HCT116 (cell line): ENCODE measurements around the gene DYNC2I2. TPM values are rescaled to one million over a fixed set of nuclear protein-coding genes. Genes with fewer than 3 reads are reported as not detected.
A peak's percentile ranks its signal among the peaks of the same experiment; 100 is the strongest.

Source experiments
- ATAC-seq: fragments of 200-7000 bp; cut with Tn5 transposase; 2 replicates; pipeline ENCODE4 v1.9.1; 2020; ENCODE audit warnings: mild to moderate bottlenecking, moderate library complexity
- BruUV-seq: library from RNA; stranded (reverse); fragments of 400-500 nt; replicated peaks from 2 replicates; lab custom pipeline; 2021; lab: Mats Ljungman, UMichigan
- CTCF ChIA-PET: fragments of 300-600 bp; sonication (Branson Sonifier 250); formaldehyde crosslinking; loops from one replicate; lab custom pipeline; 2021; ENCODE audit warnings: antibody characterized with exemption; lab: Charles Lee
- POLR2A ChIA-PET: fragments of 300-600, 350-600 bp; sonication (Branson Sonifier 250); formaldehyde crosslinking; loops from one replicate; lab custom pipeline; 2021; ENCODE audit warnings: antibody characterized with exemption; lab: Charles Lee
- RAD21 ChIA-PET, 2 experiments: fragments of 300-600 bp; sonication (Branson Sonifier 250); formaldehyde crosslinking; loops; one replicate each; lab custom pipeline; 2023; ENCODE audit warnings: low total read pairs in 2 of 2; ENCODE audit not compliant: uncharacterized antibody in 2 of 2, unreplicated experiment in 2 of 2, low non-redundant PET in 1 of 2; lab: Charles Lee
- DNase-seq: peaks from one replicate; pipeline ENCODE4 v3.0.0-alpha.2; 2010; ENCODE audit warnings: low read depth, low spot score
- H2AFZ ChIP-seq: fragments of 200-600 bp; shearing (Covaris generic), sonication (generic); 2 replicates; pipeline ENCODE4 v1.6.1; 2017; ENCODE audit warnings: low read depth, mixed run types, mixed read lengths, antibody characterized with exemption, low read length; ENCODE audit not compliant: poor library complexity, severe bottlenecking
- H3K27ac ChIP-seq: 2 replicates; pipeline ENCODE4 v1.5.1; 2012; ENCODE audit warnings: low read depth, low read length
- H3K27me3 ChIP-seq: fragments of 200-600 bp; sonication (generic); 2 replicates; pipeline ENCODE4 v1.6.1; 2016; ENCODE audit warnings: mixed run types, low read length, mixed read lengths; ENCODE audit not compliant: insufficient read depth
- H3K36me3 ChIP-seq, 2 experiments: fragments of 200-500 bp in 1 of 2; fragments of 200-600 bp in 1 of 2; sonication (Bioruptor generic) in 1 of 2; sonication (generic) in 1 of 2; 2 replicates each; pipeline versions ENCODE4 v1.5.1 to v1.6.1; 2014 to 2016; ENCODE audit warnings: low read length in 2 of 2, inconsistent platforms in 1 of 2, mixed read lengths in 1 of 2, mixed run types in 1 of 2; ENCODE audit not compliant: insufficient read depth in 2 of 2, control insufficient read depth in 1 of 2
- H3K4me1 ChIP-seq, 2 experiments: fragments of 200-600 bp in 1 of 2; sonication (generic) in 1 of 2; 2 replicates each; pipeline versions ENCODE4 v1.5.1 to v1.6.1; 2012 to 2017; ENCODE audit warnings: low read length in 2 of 2, inconsistent platforms in 1 of 2, mild to moderate bottlenecking in 1 of 2, mixed read lengths in 1 of 2, mixed run types in 1 of 2, moderate library complexity in 1 of 2; ENCODE audit not compliant: insufficient read depth in 2 of 2, control insufficient read depth in 1 of 2
- H3K4me2 ChIP-seq: fragments of 200-600 bp; sonication (generic); 2 replicates; pipeline ENCODE4 v1.6.1; 2017; ENCODE audit warnings: mixed run types, low read length, mixed read lengths
- H3K4me3 ChIP-seq, 2 experiments: fragments of 200-600 bp in 1 of 2; sonication (generic) in 1 of 2; replicated peaks in 1 of 2; 2 replicates each; pipeline ENCODE4 v1.5.1; 2011 to 2016; ENCODE audit warnings: low read length in 2 of 2, control low read depth in 1 of 2, low read depth in 1 of 2, mild to moderate bottlenecking in 1 of 2, mixed read lengths in 1 of 2, mixed run types in 1 of 2
- H3K79me2 ChIP-seq: fragments of 200-600 bp; sonication (generic); 2 replicates; pipeline ENCODE4 v1.6.1; 2017; ENCODE audit warnings: mild to moderate bottlenecking, mixed run types, low read length, moderate library complexity, mixed read lengths; ENCODE audit not compliant: insufficient read depth
- H3K9ac ChIP-seq: fragments of 200-600 bp; sonication (generic); 2 replicates; pipeline ENCODE4 v1.6.1; 2016; ENCODE audit warnings: low read length, mixed read lengths
- H3K9me2 ChIP-seq: fragments of 200-600 bp; sonication (generic), shearing (Covaris generic); 2 replicates; pipeline ENCODE4 v1.6.1; 2017; ENCODE audit warnings: mixed run types, mild to moderate bottlenecking, moderate library complexity; ENCODE audit not compliant: insufficient read depth
- H3K9me3 ChIP-seq, 2 experiments: fragments of 200-500 bp in 1 of 2; fragments of 200-600 bp in 1 of 2; sonication (Bioruptor generic) in 1 of 2; sonication (generic) in 1 of 2; 2 replicates each; pipeline ENCODE4 v1.6.1; 2014 to 2017; ENCODE audit warnings: low read length in 2 of 2, mixed read lengths in 2 of 2, inconsistent platforms in 1 of 2, low read depth in 1 of 2, mild to moderate bottlenecking in 1 of 2, mixed run types in 1 of 2, moderate library complexity in 1 of 2; ENCODE audit not compliant: control insufficient read depth in 1 of 2, insufficient read depth in 1 of 2
- H4K20me1 ChIP-seq: fragments of 200-600 bp; sonication (generic), shearing (Covaris generic); 2 replicates; pipeline ENCODE4 v1.6.1; 2017; ENCODE audit warnings: mixed run types, mild to moderate bottlenecking, moderate library complexity; ENCODE audit not compliant: insufficient read depth
- CEBPB ChIP-seq: IDR thresholded peaks from 2 replicates; pipeline ENCODE4 v1.6.1; 2012; ENCODE audit warnings: low read depth
- CTCF ChIP-seq, 3 experiments: fragments of 200-600 bp in 1 of 3; sonication (generic) in 1 of 3; IDR thresholded peaks in 2 of 3; conservative IDR thresholded peaks in 1 of 3; 2 replicates each; pipeline ENCODE4 v1.5.1; 2012 to 2017; ENCODE audit warnings: low read depth in 2 of 3, low read length in 2 of 3, antibody characterized with exemption in 1 of 3, borderline replicate concordance in 1 of 3, control low read depth in 1 of 3, mild to moderate bottlenecking in 1 of 3, mixed read lengths in 1 of 3, mixed run types in 1 of 3, moderate library complexity in 1 of 3; ENCODE audit not compliant: insufficient read depth in 1 of 3
- EZH2 ChIP-seq: fragments of 200-600 bp; sonication (generic); IDR thresholded peaks from 2 replicates; pipeline ENCODE4 v1.6.1; 2017; ENCODE audit warnings: antibody characterized with exemption, mixed run types
- EZH2phosphoT487 ChIP-seq: fragments of 200-600 bp; IDR thresholded peaks from 2 replicates; pipeline ENCODE4 v1.6.1; 2018; ENCODE audit warnings: antibody characterized with exemption, borderline replicate concordance
- FOSL1 ChIP-seq: IDR thresholded peaks from 2 replicates; pipeline ENCODE4 v1.6.1; 2012; ENCODE audit warnings: low read depth
- JUND ChIP-seq: IDR thresholded peaks from 2 replicates; pipeline ENCODE4 v1.6.1; 2012
- POLR2AphosphoS5 ChIP-seq: IDR thresholded peaks from 2 replicates; pipeline ENCODE4 v1.6.1; 2011; ENCODE audit warnings: mild to moderate bottlenecking, low read depth, low read length, moderate library complexity
- RAD21 ChIP-seq: IDR thresholded peaks from 2 replicates; pipeline ENCODE4 v1.6.1; 2012; ENCODE audit warnings: low read depth, mild to moderate bottlenecking
- SIN3A ChIP-seq: IDR thresholded peaks from 2 replicates; pipeline ENCODE4 v1.6.1; 2012; ENCODE audit warnings: low read depth
- SP1 ChIP-seq: IDR thresholded peaks from 2 replicates; pipeline ENCODE4 v1.6.1; 2012; ENCODE audit warnings: low read depth
- SRF ChIP-seq: IDR thresholded peaks from 2 replicates; pipeline ENCODE4 v1.6.1; 2012; ENCODE audit warnings: low read depth
- TCF7L2 ChIP-seq: IDR thresholded peaks from 2 replicates; pipeline ENCODE4 v1.7.0; 2011; ENCODE audit warnings: borderline replicate concordance, inconsistent platforms; ENCODE audit not compliant: insufficient read depth, insufficient read length; ENCODE audit errors: extremely low read depth
- ZBTB33 ChIP-seq: IDR thresholded peaks from 2 replicates; pipeline ENCODE4 v1.6.1; 2011; ENCODE audit warnings: mild to moderate bottlenecking, low read length, moderate library complexity; ENCODE audit not compliant: insufficient replicate concordance; ENCODE audit errors: extremely low read depth
- intact Hi-C: fragments of 100-400 bp; cut with micrococcal nuclease; formaldehyde crosslinking; loops from 2 replicates; pipeline ENCODE4 v1.10.0; 2022
- total RNA-seq: library from RNA; stranded (reverse); gene quantifications from one replicate; pipeline ENCODE4 v1.2.1, GENCODE V29; 2021; ENCODE audit not compliant: unreplicated experiment

DYNC2I2 gene
- total RNA-seq, 1 experiment from 2014 or later = 155 TPM

- peak overlapping the region; percentile 94 for H3K27ac ChIP-seq
- RAD21 ChIA-PET = no interaction called here
- H3K9ac ChIP-seq = peak overlapping the region; percentile 99
- H3K79me2 ChIP-seq = peaks cover 62% of the 10 kb centered on the region
- H3K9me2 ChIP-seq = no peaks in the 10 kb centered on the region
- H3K9me3 ChIP-seq = no peaks in the 10 kb centered on the region
- H3K4me3 ChIP-seq = peak overlapping the region; percentile 96
- ATAC-seq (peak; percentile 18), DNase-seq (no peak)
- no peaks in the 10 kb centered on the region for H3K27me3 ChIP-seq
- peak overlapping the region; percentile 83 for H3K4me2 ChIP-seq
- no TSS peak for BruUV-seq
- peaks cover 25 to 41% of the 10 kb centered on the region in 2 experiments for H3K4me1 ChIP-seq
- no peaks in the 10 kb centered on the region for H4K20me1 ChIP-seq
- CTCF ChIA-PET = interaction anchor here (2.2 to 2.6 kb wide), 2 partner anchors 19 to 48 kb away, joined by 9 to 14 read pairs; partner anchors contain the start of gene PKN3
- H2AFZ ChIP-seq = no peak overlapping the region
- no peaks in the 10 kb centered on the region for H3K36me3 ChIP-seq
- TF ChIP-seq SIN3A = no peak
- no peak for TF ChIP-seq EZH2
- POLR2A ChIA-PET = interaction anchor here (0.6 to 3.4 kb wide), 13 partner anchors 9 to 146 kb away, joined by 3 to 24 read pairs (median 6); partner anchors contain the start of genes SPOUT1 and ZDHHC12
- intact Hi-C loops = no loop called here
These were observed 26.9 kb upstream of the DYNC2I2 start for GRCh38 chr9:128683340-128684064.

- Histone ChIP-seq H3K36me3 (no peaks in the 10 kb centered on the region; a peak in 1 of 4 replicates), H3K27me3 (no peaks in the 10 kb centered on the region), H3K9ac (no peak overlapping the region), H3K9me2 (no peaks in the 10 kb centered on the region), H3K27ac (no peak overlapping the region), H3K79me2 (peaks cover 31% of the 10 kb centered on the region; the same call in 1 of the 2 replicates), H4K20me1 (no peaks in the 10 kb centered on the region), H3K4me3 (no peak overlapping the region), H3K4me2 (no peak overlapping the region), H2AFZ (no peak overlapping the region), H3K9me3 (no peaks in the 10 kb centered on the region), H3K4me1 (peaks cover 3 to 4% of the 10 kb centered on the region in 2 experiments; a peak in 2 of 4 replicates)
- TF ChIP-seq TCF7L2 (no peak), JUND (no peak), SP1 (no peak), POLR2AphosphoS5 (no peak), ZBTB33 (no peak), CTCF (IDR thresholded peaks at IDR 0.05 in 2 of 3, conservative IDR thresholded peaks at IDR 0.05 in 1 of 3; ENCODE audit: borderline replicate concordance in 1 of 3, insufficient read depth in 1 of 3, low read depth in 2 of 3, low read length in 2 of 3) (no peak), RAD21 (no peak), EZH2phosphoT487 (no peak), SRF (no peak), FOSL1 (no peak), CEBPB (no peak)
- no TSS peak for BruUV-seq
- DNase-seq = no peak
- CTCF ChIA-PET = no interaction called here
- ATAC-seq = no peak
- RAD21 ChIA-PET = no interaction called here
- POLR2A ChIA-PET = interaction anchor here (0.6 kb wide), 2 partner anchors 18 to 56 kb away, joined by 3 read pairs; no protein-coding TSS in a partner anchor
- intact Hi-C loops = no loop called here
These were observed 21.1 kb upstream of the DYNC2I2 start for GRCh38 chr9:128677794-128678193.
